ENCODE measurements around the gene PARD6B.

The PARD6B gene

GRCh38 chr20:50731055-50731929 lies at the start of gene PARD6B:
Gene PARD6B (plus strand): TSS chr20:50731580. CDS start chr20:50731787, 207 bp downstream.
- no peak for TF ChIP-seq CTCF (IDR thresholded peaks at IDR 0.05; ENCODE audit: insufficient read depth, low read depth, low read length, missing control alignments)
- peak within 1 kb of the TSS; percentile 87 for H3K4me3 ChIP-seq (ENCODE audit: low read length)
- peak; percentile 100 for DNase-seq (ENCODE audit: low read depth)

- no peak overlapping the region for H3K4me3 ChIP-seq (ENCODE audit: low read length)
- TF ChIP-seq CTCF (IDR thresholded peaks at IDR 0.05; ENCODE audit: insufficient read depth, low read depth, low read length, missing control alignments): no peak
- DNase-seq (ENCODE audit: low read depth): no peak
Observed at GRCh38 chr20:50682065-50682464, 49.3 kb upstream of the PARD6B start.

GRCh38 chr20:50682947-50683530 lies 48.3 kb upstream of the PARD6B start:
- TF ChIP-seq CTCF (IDR thresholded peaks at IDR 0.05; ENCODE audit: insufficient read depth, low read depth, low read length, missing control alignments): no peak
- H3K4me3 ChIP-seq (ENCODE audit: low read length): no peak overlapping the region
- DNase-seq (ENCODE audit: low read depth): no peak

- TF ChIP-seq CTCF (IDR thresholded peaks at IDR 0.05; ENCODE audit: insufficient read depth, low read depth, low read length, missing control alignments): no peak
- DNase-seq (ENCODE audit: low read depth): no peak
- no peak overlapping the region for H3K4me3 ChIP-seq (ENCODE audit: low read length)
Observed at GRCh38 chr20:50683570-50683969, 47.8 kb upstream of the PARD6B start.

- no peak for TF ChIP-seq CTCF (IDR thresholded peaks at IDR 0.05; ENCODE audit: insufficient read depth, low read depth, low read length, missing control alignments)
- no peak for DNase-seq (ENCODE audit: low read depth)
- no peak overlapping the region for H3K4me3 ChIP-seq (ENCODE audit: low read length)
Observed at GRCh38 chr20:50686821-50687220, 44.6 kb upstream of the PARD6B start.

GRCh38 chr20:50688256-50688975 lies 43.0 kb upstream of the PARD6B start:
- no peak overlapping the region for H3K4me3 ChIP-seq (ENCODE audit: low read length)
- no peak for DNase-seq (ENCODE audit: low read depth)
- TF ChIP-seq CTCF (IDR thresholded peaks at IDR 0.05; ENCODE audit: insufficient read depth, low read depth, low read length, missing control alignments): no peak

Measured in epithelial cell of esophagus (primary cell).